Small intestine (tissue), 7 donors: ENCODE results near the gene RERE. TPM values are rescaled to one million over a fixed set of nuclear protein-coding genes. Genes with fewer than 3 reads are reported as not detected.
A peak's percentile ranks its signal among the peaks of the same experiment; 100 is the strongest.

Experiments
- DNase-seq, 2 donors: peaks; one replicate each; pipeline versions ENCODE4 v3.0.0 to v3.0.0-alpha.2; 2013
- FAIRE-seq: peaks from 2 replicates; lab custom pipeline; 2012; peaks lifted over from hg19 to GRCh38; lab: Jason Lieb, UNC
- H3K27ac ChIP-seq, 3 donors: one replicate each; pipeline ENCODE4 v1.5.1; 2013; ENCODE audit warnings: low read length in 2 of 3, mild to moderate bottlenecking in 2 of 3, control low read depth in 1 of 3, inconsistent platforms in 1 of 3, low read depth in 1 of 3, moderate library complexity in 1 of 3
- H3K27me3 ChIP-seq, 3 donors: one replicate each; pipeline ENCODE4 v1.6.1; 2013; ENCODE audit warnings: low read length in 3 of 3, inconsistent platforms in 1 of 3; ENCODE audit not compliant: control insufficient read depth in 3 of 3, insufficient read depth in 3 of 3
- H3K36me3 ChIP-seq, 3 donors: one replicate each; pipeline ENCODE4 v1.6.1; 2013; ENCODE audit warnings: low read length in 3 of 3, inconsistent platforms in 1 of 3, low read depth in 1 of 3, mild to moderate bottlenecking in 1 of 3, moderate library complexity in 1 of 3; ENCODE audit not compliant: control insufficient read depth in 3 of 3, insufficient read depth in 2 of 3
- H3K4me1 ChIP-seq, 3 donors: one replicate each; pipeline ENCODE4 v1.6.1; 2013; ENCODE audit warnings: low read length in 2 of 3, inconsistent platforms in 1 of 3, low read depth in 1 of 3, mild to moderate bottlenecking in 1 of 3, moderate library complexity in 1 of 3; ENCODE audit not compliant: control insufficient read depth in 3 of 3, insufficient read depth in 2 of 3
- H3K4me3 ChIP-seq, 3 donors: one replicate each; pipeline ENCODE4 v1.5.1; 2013; ENCODE audit warnings: low read length in 3 of 3, control low read depth in 1 of 3, inconsistent platforms in 1 of 3, low read depth in 1 of 3, mild to moderate bottlenecking in 1 of 3, moderate library complexity in 1 of 3
- H3K9me3 ChIP-seq, 2 donors: one replicate each; pipeline ENCODE4 v1.6.1; 2013; ENCODE audit warnings: low read depth in 1 of 2, low read length in 1 of 2; ENCODE audit not compliant: control insufficient read depth in 2 of 2, insufficient read depth in 1 of 2
- WGBS, 3 donors: extraction: QIAGEN DNeasy Blood & Tissue Kit; methylation state at CpG; one replicate each; pipeline ENCODE4 v1.1.7; 2013; 5-methylcytosine and 5-hydroxymethylcytosine counted together
- polyA plus RNA-seq, 4 donors: library from polyadenylated mRNA; stranded (reverse) in 3 of 4; unstranded in 1 of 4; fragments of 200-250 nt in 3 of 4; fragments of 120-200 nt in 1 of 4; gene quantifications; one replicate each; pipeline versions ENCODE4 v1.2.1 to v1.2.3, GENCODE V29; 2013
- donor health status: healthy with polysubstance abuse.
- donor health status: control.
- donor health status: control.
- donor health status: Bipolar disorder and iron deficiency.
- donor health status: healthy.

The RERE gene
- polyA plus RNA-seq, 4 donors = 19.5 to 66.8 (median 25.8) TPM

DNA sequence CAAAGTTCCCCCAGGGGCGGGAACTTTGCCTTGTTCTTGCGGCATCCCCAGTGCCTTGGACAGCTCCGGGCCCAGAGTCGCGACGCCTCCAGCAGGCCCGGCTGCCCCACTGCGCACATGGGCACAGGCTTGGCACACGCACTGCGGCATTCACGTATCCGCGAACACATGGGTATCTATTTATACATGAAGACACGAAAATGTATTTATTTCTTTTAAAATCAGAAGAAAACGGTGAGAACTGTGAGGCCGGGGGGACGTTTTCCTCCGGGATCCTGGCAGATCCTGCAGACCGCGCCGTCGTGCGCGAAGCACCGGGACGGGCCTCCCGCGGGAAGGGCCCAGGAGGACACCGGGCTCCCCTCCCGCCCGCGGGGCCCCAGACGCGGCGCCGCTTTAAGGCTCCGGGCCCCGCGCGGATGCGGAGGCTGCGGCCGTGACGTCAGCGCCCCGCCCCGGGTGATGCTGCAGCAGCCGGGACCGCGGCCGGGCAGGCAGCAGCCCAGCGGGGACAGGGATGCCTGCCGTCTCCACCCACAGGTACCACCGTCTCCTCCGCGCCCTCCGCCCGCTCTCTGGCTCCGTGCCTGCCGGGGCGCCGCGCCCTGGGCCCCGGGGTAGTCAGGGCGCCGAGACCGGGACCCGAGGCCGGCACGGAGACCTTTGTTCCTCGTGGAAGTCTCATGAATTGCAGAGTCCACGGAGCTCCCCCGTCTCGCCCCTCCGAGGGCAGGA is 499.6 kb downstream of the RERE start, which contains the start of gene SLC45A1:
SLC45A1 (plus strand) TSS at position 468 of the 735 bp plus-strand sequence. CDS start 6,216 bp downstream, outside the sequence.
- Histone ChIP-seq H3K36me3 (no peaks in the 10 kb centered on the region), H3K27me3 (peaks cover 2 to 13% (median 3%) of the 10 kb centered on the region in 3 donors), H3K9me3 (no peaks in the 10 kb centered on the region), H3K4me3 (peak within 1 kb of the TSS; percentile 43 to 50 (median 49)), H3K4me1 (peaks cover 0 to 50% (median 2%) of the 10 kb centered on the region in 3 donors), H3K27ac (no peak within 1 kb of the TSS)
- FAIRE-seq = no peak
- peak; percentile 62 to 82 for DNase-seq
- WGBS, 3 donors = 11 to 20% (median 11%) methylated on average over 59 to 75 of the region's 75 CpGs

DNA sequence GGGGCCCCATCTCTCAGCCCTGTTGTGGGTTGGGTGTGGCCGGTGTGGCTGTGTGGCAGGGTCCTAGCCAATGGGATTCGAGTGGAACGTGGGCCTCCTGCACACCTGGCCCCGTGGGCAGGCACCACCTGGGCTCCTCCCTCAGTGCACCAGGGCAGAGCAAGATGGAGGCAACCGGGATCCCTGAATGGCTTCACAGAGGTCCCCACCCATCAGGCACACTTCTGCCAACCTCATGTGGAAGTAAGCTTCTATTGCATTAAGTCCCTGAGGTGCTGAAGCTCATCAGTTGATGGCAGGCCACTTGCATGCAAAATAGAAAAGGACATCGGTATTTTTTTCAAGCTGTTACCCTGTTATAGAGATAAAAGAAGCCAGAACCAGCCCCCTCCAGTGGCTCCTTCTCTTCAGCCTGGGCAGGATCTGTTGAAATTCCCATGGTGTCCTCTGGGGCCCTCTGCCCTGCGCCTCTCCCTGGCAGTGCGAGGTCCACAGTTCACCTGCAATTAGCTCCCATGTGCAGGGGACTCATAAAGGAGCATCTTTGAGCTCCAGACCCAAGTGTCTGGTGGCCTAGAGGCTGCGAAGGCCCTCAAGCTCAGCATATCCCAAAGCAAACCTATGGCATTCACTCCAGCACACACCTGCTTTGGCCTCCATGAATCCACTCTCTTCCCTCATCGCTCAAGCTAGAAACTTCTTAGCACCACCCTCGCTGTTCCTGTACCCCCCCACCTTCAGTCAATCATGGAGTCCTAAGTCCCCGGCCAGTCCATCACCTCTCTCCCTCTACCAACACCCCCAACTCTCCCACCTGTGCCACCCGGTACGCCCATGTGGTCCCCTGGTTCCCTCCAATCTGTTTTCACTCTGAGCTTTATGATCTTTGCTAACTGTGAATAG is 501.6 kb downstream of the RERE start:
- Histone ChIP-seq H3K4me1 (peaks cover 0 to 56% (median 2%) of the 10 kb centered on the region in 3 donors), H3K9me3 (peaks cover 0 to 7% of the 10 kb centered on the region in 2 donors), H3K4me3 (no peak overlapping the region), H3K27me3 (peaks cover 2 to 12% (median 3%) of the 10 kb centered on the region in 3 donors), H3K27ac (peak overlapping the region in 1 of 3 donors; percentile 29), H3K36me3 (no peaks in the 10 kb centered on the region)
- FAIRE-seq (no peak), DNase-seq (peak; percentile 59 to 85)
- 48 to 74% (median 54%) methylated on average over 14 of the region's 14 CpGs for WGBS, 3 donors

DNA sequence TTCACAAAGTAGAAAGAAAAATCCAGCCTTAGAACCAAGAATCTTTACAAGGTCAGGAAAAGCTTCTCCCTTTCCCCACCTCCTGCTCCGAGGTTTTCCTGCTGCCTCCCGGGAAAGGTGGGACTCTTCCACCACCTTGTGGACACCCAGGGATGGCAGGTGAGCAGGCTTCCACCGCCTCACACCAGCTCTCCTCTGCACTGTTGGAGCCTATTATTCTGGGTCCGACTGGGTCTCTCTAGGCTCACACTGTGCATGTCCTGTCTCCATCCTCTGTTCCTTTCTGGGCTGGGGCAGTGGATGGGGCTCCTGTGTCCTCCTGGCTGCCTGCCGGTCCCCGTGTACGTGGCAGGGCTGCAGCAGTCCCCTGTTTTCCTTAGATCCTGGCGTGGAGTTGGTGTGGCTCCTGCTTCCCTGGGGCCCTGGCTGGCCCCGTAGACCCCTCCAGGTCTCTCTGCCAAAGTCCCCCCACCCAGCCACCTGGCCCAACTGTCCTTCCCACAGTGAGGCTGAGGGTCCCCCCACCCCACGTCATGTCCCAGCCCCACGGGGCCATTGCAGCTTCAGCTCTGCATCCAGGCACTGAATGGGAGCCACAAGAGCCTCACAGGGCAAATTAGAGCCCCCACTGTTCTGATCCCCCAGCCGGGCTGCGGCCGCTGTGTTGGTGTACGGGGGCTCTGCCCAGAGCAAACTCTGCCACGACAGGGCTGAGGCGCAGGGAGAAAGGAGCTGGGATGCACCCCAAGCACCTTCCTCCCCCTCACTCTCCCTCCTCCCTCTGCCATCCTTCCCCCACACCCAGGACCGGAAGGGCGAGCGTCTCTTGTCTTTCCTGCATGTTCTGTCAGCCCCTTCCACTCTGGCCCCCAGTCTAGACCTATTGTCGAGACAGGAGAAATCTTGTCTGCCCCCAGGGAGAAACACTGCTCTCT is 502.8 kb downstream of the RERE start:
- Histone ChIP-seq H3K4me3 (no peak overlapping the region), H3K4me1 (peaks cover 0 to 56% (median 2%) of the 10 kb centered on the region in 3 donors), H3K27me3 (peaks cover 2 to 11% (median 3%) of the 10 kb centered on the region in 3 donors), H3K27ac (peak overlapping the region in 1 of 3 donors; percentile 29), H3K9me3 (peaks cover 0 to 7% of the 10 kb centered on the region in 2 donors), H3K36me3 (no peaks in the 10 kb centered on the region)
- peak; percentile 89 to 90 for DNase-seq
- no peak for FAIRE-seq
- 43 to 52% (median 46%) methylated on average over 21 of the region's 21 CpGs for WGBS, 3 donors

DNA sequence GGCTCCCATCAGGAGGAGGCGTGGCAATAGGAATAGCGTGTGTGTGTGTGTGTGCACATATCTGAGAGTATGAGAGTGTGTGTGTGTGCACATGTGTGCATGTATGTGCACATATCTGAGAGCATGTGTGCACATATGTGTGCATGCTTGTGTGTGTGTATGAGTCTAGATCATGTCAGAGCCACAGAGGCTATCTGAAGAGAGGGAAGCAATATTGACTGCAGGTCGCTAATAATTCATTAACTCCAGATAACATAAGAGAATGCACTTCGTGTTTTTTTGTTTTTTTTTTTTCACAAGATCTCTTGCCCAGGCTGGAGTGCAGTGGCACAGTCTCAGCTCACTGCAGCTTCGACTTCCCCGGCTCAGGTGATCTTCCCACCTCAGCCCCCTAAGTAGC is 504.2 kb downstream of the RERE start:
- Histone ChIP-seq H3K4me1 (peaks cover 0 to 52% (median 2%) of the 10 kb centered on the region in 3 donors), H3K27me3 (peaks cover under 1 to 5% (median 3%) of the 10 kb centered on the region in 3 donors), H3K36me3 (no peaks in the 10 kb centered on the region), H3K9me3 (peaks cover 0 to 7% of the 10 kb centered on the region in 2 donors), H3K4me3 (no peak overlapping the region), H3K27ac (no peak overlapping the region)
- FAIRE-seq = no peak
- peak; percentile 53 to 62 for DNase-seq
- WGBS, 3 donors = 26 to 67% (median 46%) methylated on average over 6 of the region's 6 CpGs

DNA sequence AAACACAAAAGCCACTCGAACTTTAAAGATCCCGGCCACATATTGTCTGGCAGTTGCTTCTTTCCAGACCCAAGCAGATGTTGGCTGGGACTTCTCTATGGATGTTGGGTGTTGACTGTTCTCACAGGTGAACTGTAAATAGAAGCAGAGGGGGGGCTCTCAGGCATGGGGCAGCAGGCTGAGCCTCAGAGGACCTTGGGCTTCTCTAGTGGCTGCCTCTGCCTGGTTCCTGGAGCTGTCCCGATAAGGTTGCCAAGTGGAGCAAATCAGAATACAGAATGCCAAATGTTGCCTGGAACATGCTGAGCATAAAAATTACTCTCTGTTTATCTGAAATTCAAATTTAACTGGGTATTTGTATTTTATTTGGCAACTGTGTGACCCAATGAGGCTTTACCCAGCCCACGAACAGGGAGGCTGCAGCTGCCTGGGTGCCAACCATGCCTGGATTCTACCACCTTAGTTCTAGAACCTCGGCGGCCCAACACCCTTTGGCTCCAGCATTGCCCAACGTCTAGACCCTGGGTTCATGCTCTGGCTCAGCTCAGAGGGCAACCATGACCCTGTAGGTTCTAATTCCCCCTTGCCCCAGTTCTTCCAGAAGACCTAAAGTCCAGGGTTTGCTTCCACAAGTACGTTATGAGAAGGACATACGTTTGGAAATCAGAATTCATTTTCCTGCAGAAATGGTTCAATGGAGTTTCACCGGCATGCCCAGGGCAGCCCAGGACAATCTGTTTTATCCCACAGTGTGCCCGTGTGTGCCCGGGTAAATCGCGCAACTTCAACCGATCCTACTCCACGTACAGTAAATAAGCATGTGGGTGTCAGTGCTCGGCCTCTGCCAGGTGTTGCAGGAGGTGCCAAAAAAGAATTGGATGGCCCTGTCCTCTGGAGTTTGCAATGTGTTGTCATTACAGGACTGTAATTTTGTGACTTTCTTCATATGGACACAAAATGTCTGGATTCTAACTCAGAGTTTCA is 504.9 kb downstream of the RERE start:
- Histone ChIP-seq H3K4me1 (peaks cover 0 to 47% (median 2%) of the 10 kb centered on the region in 3 donors), H3K9me3 (peaks cover 0 to 7% of the 10 kb centered on the region in 2 donors), H3K36me3 (no peaks in the 10 kb centered on the region), H3K27ac (no peak overlapping the region), H3K27me3 (peaks cover 0 to 3% (median under 1%) of the 10 kb centered on the region in 3 donors), H3K4me3 (no peak overlapping the region)
- FAIRE-seq (no peak), DNase-seq (peak in 1 of 2 donors; percentile 19)
- WGBS, 3 donors = 81 to 86% (median 86%) methylated on average over 17 of the region's 17 CpGs

DNA sequence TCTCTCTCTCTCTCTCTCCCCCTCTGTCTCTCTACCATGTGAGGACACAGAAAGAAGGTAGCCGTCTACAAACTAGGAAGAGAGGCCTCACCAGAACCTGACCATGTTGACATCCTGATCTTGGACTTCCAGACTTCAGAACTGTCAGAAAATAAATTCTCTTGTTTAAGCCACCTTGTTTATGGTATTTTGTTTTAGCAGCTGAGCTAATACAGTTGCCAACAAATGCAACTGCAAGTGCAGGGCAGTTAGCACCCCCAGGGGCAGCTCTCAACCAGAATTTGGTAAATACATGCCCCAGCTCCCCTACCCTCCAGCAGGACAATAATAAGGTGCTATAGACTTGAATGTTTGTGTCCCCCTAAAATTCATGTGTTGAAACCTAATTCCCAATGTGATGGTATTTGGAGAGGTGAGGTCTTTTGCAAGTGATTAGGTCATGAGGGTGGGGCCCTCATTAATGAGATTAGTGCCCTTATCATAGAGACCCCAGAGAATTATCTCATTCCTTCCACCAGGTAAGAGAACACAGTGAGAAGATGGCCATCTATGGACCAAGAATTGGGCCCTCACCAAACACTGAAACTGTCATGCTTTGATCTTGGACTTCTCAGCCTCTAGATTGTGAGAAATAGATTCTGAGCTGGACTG is 506.2 kb downstream of the RERE start:
- WGBS, 3 donors = 83 to 100% (median 87%) methylated on average over 1 of the region's 1 CpG
- Histone ChIP-seq H3K4me3 (no peak overlapping the region), H3K36me3 (no peaks in the 10 kb centered on the region), H3K9me3 (peaks cover 0 to 7% of the 10 kb centered on the region in 2 donors), H3K4me1 (peaks cover 0 to 39% (median 2%) of the 10 kb centered on the region in 3 donors), H3K27me3 (peaks cover 0 to 3% (median 0%) of the 10 kb centered on the region in 3 donors), H3K27ac (no peak overlapping the region)
- DNase-seq (no peak), FAIRE-seq (no peak)
